Activated T-cell treated with anti-CD3 and anti-CD28 coated beads, Interleukin-2, amount 50 U/mL, for 24 hours (primary cell): ENCODE measurements around the gene FRY.

ENCODE experiments used
- DNase-seq: peaks from one replicate; pipeline ENCODE4 v3.0.0-alpha.2; 2020
- H3K27ac Mint-ChIP-seq: 2 replicates; pipeline ENCODE4 v1.8.0; 2020; ENCODE audit warnings: mild to moderate bottlenecking, mixed read lengths
- H3K27me3 Mint-ChIP-seq: 2 replicates; pipeline ENCODE4 v1.8.0; 2020; ENCODE audit warnings: mixed read lengths
- H3K36me3 Mint-ChIP-seq: 2 replicates; pipeline ENCODE4 v1.8.0; 2020; ENCODE audit warnings: low read depth, mixed read lengths
- H3K4me1 Mint-ChIP-seq: 2 replicates; pipeline ENCODE4 v1.8.0; 2020; ENCODE audit warnings: low read depth, mixed read lengths
- H3K4me3 Mint-ChIP-seq: 2 replicates; pipeline ENCODE4 v1.8.0; 2020; ENCODE audit warnings: mild to moderate bottlenecking, moderate library complexity, mixed read lengths
- H3K9me3 Mint-ChIP-seq: 2 replicates; pipeline ENCODE4 v1.8.0; 2020; ENCODE audit warnings: mixed read lengths

Gene FRY

GRCh38 chr13:32135056-32135390, 103.4 kb downstream of the FRY start:
- Mint-ChIP-seq H3K27ac (no peak overlapping the region), H3K27me3 (no peaks in the 10 kb centered on the region), H3K9me3 (no peaks in the 10 kb centered on the region), H3K4me1 (no peaks in the 10 kb centered on the region), H3K4me3 (no peak overlapping the region), H3K36me3 (no peaks in the 10 kb centered on the region)
- no peak for DNase-seq

- no peak for DNase-seq
- no peaks in the 10 kb centered on the region for H3K27me3 Mint-ChIP-seq
- H3K9me3 Mint-ChIP-seq = no peaks in the 10 kb centered on the region
- no peaks in the 10 kb centered on the region for H3K36me3 Mint-ChIP-seq
- no peaks in the 10 kb centered on the region for H3K4me1 Mint-ChIP-seq
- H3K27ac Mint-ChIP-seq = no peak overlapping the region
- no peak overlapping the region for H3K4me3 Mint-ChIP-seq
These were observed 104.1 kb downstream of the FRY start for GRCh38 chr13:32135655-32136054.

GRCh38 chr13:32136061-32136460, 104.5 kb downstream of the FRY start:
- H3K27me3 Mint-ChIP-seq = no peaks in the 10 kb centered on the region
- no peak overlapping the region for H3K4me3 Mint-ChIP-seq
- H3K9me3 Mint-ChIP-seq = no peaks in the 10 kb centered on the region
- H3K36me3 Mint-ChIP-seq = no peaks in the 10 kb centered on the region
- no peaks in the 10 kb centered on the region for H3K4me1 Mint-ChIP-seq
- DNase-seq = no peak
- no peak overlapping the region for H3K27ac Mint-ChIP-seq

GRCh38 chr13:32136716-32137115, 105.1 kb downstream of the FRY start:
- Mint-ChIP-seq H3K27ac (no peak overlapping the region), H3K36me3 (no peaks in the 10 kb centered on the region), H3K4me3 (no peak overlapping the region), H3K9me3 (no peaks in the 10 kb centered on the region), H3K27me3 (no peaks in the 10 kb centered on the region), H3K4me1 (no peaks in the 10 kb centered on the region)
- DNase-seq = no peak

- Mint-ChIP-seq H3K27me3 (no peaks in the 10 kb centered on the region), H3K36me3 (no peaks in the 10 kb centered on the region)
- no peak for DNase-seq
These were observed 107.7 kb downstream of the FRY start for GRCh38 chr13:32139251-32139650.

GRCh38 chr13:32140109-32140508, 108.5 kb downstream of the FRY start:
- Mint-ChIP-seq H3K27me3 (no peaks in the 10 kb centered on the region), H3K36me3 (no peaks in the 10 kb centered on the region), H3K4me1 (no peaks in the 10 kb centered on the region), H3K4me3 (no peak overlapping the region), H3K9me3 (no peaks in the 10 kb centered on the region), H3K27ac (no peak overlapping the region)
- no peak for DNase-seq

More at GRCh38 chr13:32139251-32139650, 107.7 kb downstream of the FRY start:
- Mint-ChIP-seq H3K4me3 (no peak overlapping the region), H3K27ac (no peak overlapping the region), H3K4me1 (no peaks in the 10 kb centered on the region), H3K9me3 (no peaks in the 10 kb centered on the region)

GRCh38 chr13:32141462-32141861, 109.9 kb downstream of the FRY start:
- no peak overlapping the region for H3K27ac Mint-ChIP-seq

GRCh38 chr13:32142115-32142514, 110.5 kb downstream of the FRY start:
- DNase-seq = no peak
- Mint-ChIP-seq H3K9me3 (no peaks in the 10 kb centered on the region), H3K27me3 (no peaks in the 10 kb centered on the region), H3K4me3 (no peak overlapping the region), H3K4me1 (no peaks in the 10 kb centered on the region), H3K36me3 (no peaks in the 10 kb centered on the region), H3K27ac (no peak overlapping the region)

More at GRCh38 chr13:32141462-32141861, 109.9 kb downstream of the FRY start:
- H3K9me3 Mint-ChIP-seq = no peaks in the 10 kb centered on the region
- no peaks in the 10 kb centered on the region for H3K4me1 Mint-ChIP-seq
- no peak for DNase-seq
- H3K27me3 Mint-ChIP-seq = no peaks in the 10 kb centered on the region
- no peak overlapping the region for H3K4me3 Mint-ChIP-seq
- no peaks in the 10 kb centered on the region for H3K36me3 Mint-ChIP-seq

- Mint-ChIP-seq H3K36me3 (no peaks in the 10 kb centered on the region), H3K27ac (no peak overlapping the region), H3K4me1 (no peaks in the 10 kb centered on the region), H3K27me3 (no peaks in the 10 kb centered on the region), H3K4me3 (no peak overlapping the region), H3K9me3 (no peaks in the 10 kb centered on the region)
- DNase-seq = no peak
These were observed 111.4 kb downstream of the FRY start for GRCh38 chr13:32142956-32143375.

GRCh38 chr13:32147193-32147592, 115.6 kb downstream of the FRY start:
- H3K27ac Mint-ChIP-seq = no peak overlapping the region
- H3K4me3 Mint-ChIP-seq = no peak overlapping the region
- no peak for DNase-seq
- no peaks in the 10 kb centered on the region for H3K9me3 Mint-ChIP-seq
- H3K27me3 Mint-ChIP-seq = no peaks in the 10 kb centered on the region
- no peaks in the 10 kb centered on the region for H3K4me1 Mint-ChIP-seq
- H3K36me3 Mint-ChIP-seq = peaks cover 1% of the 10 kb centered on the region

GRCh38 chr13:32147976-32148375, 116.4 kb downstream of the FRY start:
- no peak overlapping the region for H3K4me3 Mint-ChIP-seq
- H3K36me3 Mint-ChIP-seq = peaks cover 1% of the 10 kb centered on the region
- no peak overlapping the region for H3K27ac Mint-ChIP-seq
- no peaks in the 10 kb centered on the region for H3K9me3 Mint-ChIP-seq
- peaks cover 1% of the 10 kb centered on the region for H3K4me1 Mint-ChIP-seq
- DNase-seq = no peak
- no peaks in the 10 kb centered on the region for H3K27me3 Mint-ChIP-seq

GRCh38 chr13:32150239-32150638, 118.7 kb downstream of the FRY start:
- DNase-seq = no peak
- H3K9me3 Mint-ChIP-seq = no peaks in the 10 kb centered on the region
- H3K27ac Mint-ChIP-seq = no peak overlapping the region
- H3K4me3 Mint-ChIP-seq = no peak overlapping the region
- H3K4me1 Mint-ChIP-seq = peaks cover 4% of the 10 kb centered on the region
- no peaks in the 10 kb centered on the region for H3K27me3 Mint-ChIP-seq
- H3K36me3 Mint-ChIP-seq = peaks cover 1% of the 10 kb centered on the region

GRCh38 chr13:32150794-32151193, 119.2 kb downstream of the FRY start:
- H3K4me3 Mint-ChIP-seq = no peak overlapping the region
- DNase-seq = no peak
- H3K27ac Mint-ChIP-seq = no peak overlapping the region
- peaks cover 4% of the 10 kb centered on the region for H3K4me1 Mint-ChIP-seq
- no peaks in the 10 kb centered on the region for H3K27me3 Mint-ChIP-seq
- H3K36me3 Mint-ChIP-seq = peaks cover 1% of the 10 kb centered on the region
- H3K9me3 Mint-ChIP-seq = no peaks in the 10 kb centered on the region

GRCh38 chr13:32151240-32151639, 119.7 kb downstream of the FRY start:
- DNase-seq = no peak
- Mint-ChIP-seq H3K4me3 (no peak overlapping the region), H3K9me3 (no peaks in the 10 kb centered on the region), H3K27me3 (no peaks in the 10 kb centered on the region), H3K27ac (no peak overlapping the region), H3K4me1 (peaks cover 4% of the 10 kb centered on the region), H3K36me3 (peaks cover 1% of the 10 kb centered on the region)

GRCh38 chr13:32153056-32153455, 121.5 kb downstream of the FRY start:
- H3K27me3 Mint-ChIP-seq = no peaks in the 10 kb centered on the region

GRCh38 chr13:32159137-32159869, 127.7 kb downstream of the FRY start:
- no peaks in the 10 kb centered on the region for H3K4me1 Mint-ChIP-seq
- H3K9me3 Mint-ChIP-seq = no peaks in the 10 kb centered on the region
- H3K27ac Mint-ChIP-seq = no peak overlapping the region
- no peaks in the 10 kb centered on the region for H3K36me3 Mint-ChIP-seq
- H3K27me3 Mint-ChIP-seq = no peaks in the 10 kb centered on the region
- no peak for DNase-seq
- H3K4me3 Mint-ChIP-seq = no peak overlapping the region

More at GRCh38 chr13:32153056-32153455, 121.5 kb downstream of the FRY start:
- DNase-seq = no peak
- no peaks in the 10 kb centered on the region for H3K9me3 Mint-ChIP-seq
- H3K4me3 Mint-ChIP-seq = no peak overlapping the region
- peaks cover 4% of the 10 kb centered on the region for H3K4me1 Mint-ChIP-seq
- H3K36me3 Mint-ChIP-seq = peaks cover 1% of the 10 kb centered on the region
- no peak overlapping the region for H3K27ac Mint-ChIP-seq
